GM21723 (cell line): ENCODE measurements around the gene BPNT1.

Experiments
- ATAC-seq: cut with Tn5 transposase; IDR thresholded peaks from one replicate; pipeline ENCODE4 v1.9.1; 2021; ENCODE audit warnings: mild to moderate bottlenecking, moderate library complexity; ENCODE audit not compliant: unreplicated experiment

Gene BPNT1

DNA sequence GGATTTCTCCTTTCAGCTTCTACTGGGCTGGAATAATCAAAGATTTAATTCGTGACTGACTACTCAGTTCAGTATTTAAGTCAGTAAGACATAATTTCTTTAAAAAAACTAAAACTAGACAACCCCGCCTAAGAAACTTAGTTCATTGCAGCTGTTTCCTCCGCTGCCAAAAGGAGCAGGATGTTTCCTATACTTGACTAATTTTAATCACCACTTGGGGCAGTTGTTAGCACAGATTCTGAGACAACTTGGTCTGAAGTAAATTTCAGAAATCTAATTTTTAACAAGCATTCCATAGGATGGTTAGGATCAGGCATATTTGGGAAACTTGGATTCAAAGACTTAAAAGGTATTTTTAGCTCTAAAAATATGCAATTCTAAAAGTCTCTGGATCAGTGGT lies 77.3 kb downstream of the BPNT1 start:
- no peak for ATAC-seq

DNA sequence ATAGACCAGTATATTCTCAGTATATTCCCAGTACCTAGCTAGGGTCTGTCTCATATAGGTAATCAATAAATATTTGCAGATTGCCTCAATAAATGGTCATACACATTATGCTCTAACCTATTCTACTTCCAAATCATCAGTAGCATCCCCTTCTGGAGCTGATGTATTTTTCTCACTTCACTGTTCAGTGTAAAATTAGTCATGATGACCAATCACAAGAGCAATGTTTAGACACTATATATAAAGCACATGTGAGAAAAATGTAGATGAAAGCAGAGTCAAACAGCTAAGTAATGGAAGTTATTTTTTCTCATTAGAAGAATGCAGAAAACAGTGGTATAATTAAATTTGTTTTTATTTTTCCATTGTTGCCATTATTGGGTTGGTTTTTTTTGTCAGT lies 78.0 kb downstream of the BPNT1 start:
- no peak for ATAC-seq
